Measurements from ENCODE around the gene RABGGTA. TPM values are rescaled to one million over a fixed set of nuclear protein-coding genes. Genes with fewer than 3 reads are reported as not detected.

RABGGTA gene
- total RNA-seq, result 53.6 and 70.5 TPM in 2 replicates

DNA sequence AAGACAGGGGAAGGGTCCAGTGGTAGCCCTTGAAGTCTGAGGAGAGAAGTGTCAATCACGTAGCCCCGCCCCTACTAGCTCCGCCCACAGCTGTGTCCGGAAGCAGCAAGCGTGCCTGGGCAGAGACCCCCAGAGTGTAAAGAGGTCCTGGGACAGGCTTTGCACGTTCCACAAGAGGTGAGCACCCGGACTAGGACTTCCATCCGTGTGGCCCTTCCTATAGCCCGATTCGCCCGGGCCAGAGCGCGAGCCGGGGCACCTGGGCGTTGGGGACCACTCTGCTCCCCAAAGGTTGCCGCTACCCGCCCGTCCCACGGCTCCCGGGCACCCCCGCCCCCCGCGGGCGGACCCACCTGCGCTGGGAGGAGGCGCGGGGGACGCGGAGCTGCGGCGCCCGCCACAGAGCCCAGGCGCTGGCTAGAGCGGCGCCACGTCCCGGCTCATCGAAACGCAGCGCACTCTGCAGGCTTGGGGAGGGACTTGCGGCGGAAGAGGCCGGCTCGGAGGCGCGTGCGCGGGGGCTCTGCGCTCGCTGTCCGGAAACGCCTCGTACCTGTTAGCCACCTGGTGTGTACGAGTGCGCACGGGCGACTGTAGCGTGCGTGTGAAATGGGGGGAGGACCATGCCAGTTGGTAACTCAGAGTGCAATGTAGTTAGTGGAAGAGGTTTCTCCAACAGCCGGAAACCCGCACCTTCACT, at the start of gene RABGGTA:
RABGGTA (minus strand) TSS at position 464 of the 700 bp plus-strand sequence. CDS start 482 bp downstream, outside the sequence.
- H3K9me3 Mint-ChIP-seq, result no peaks in the 10 kb centered on the region
- intact Hi-C loops (cut with micrococcal nuclease), result loop anchor here (1.0 to 5.0 kb wide), 10 partner anchors 8 to 157 kb away; partner anchors contain the start of genes DCAF11, GMPR2, MDP1 and NEDD8
- no peaks in the 10 kb centered on the region for H3K27me3 Mint-ChIP-seq
- H3K27ac Mint-ChIP-seq, result peak within 1 kb of the TSS; percentile 96
- ChIA-PET CTCF (interaction anchor here (0.6 to 2.5 kb wide), 15 partner anchors 8 to 158 kb away, joined by 3 to 30 read pairs (median 4); partner anchors contain the start of genes CBLN3, DHRS1, KHNYN and MDP1), POLR2A (interaction anchor here (0.6 to 9.8 kb wide), 29 partner anchors 9 to 176 kb away, joined by 3 to 175 read pairs (median 7); partner anchors contain the start of genes CBLN3, CHMP4A, DCAF11 and DHRS1)
- peaks cover 34% of the 10 kb centered on the region for H3K36me3 Mint-ChIP-seq (ENCODE audit: low read depth)
- peak within 1 kb of the TSS; percentile 90 for H3K4me3 Mint-ChIP-seq
- DNase-seq (peak; percentile 88), ATAC-seq (ENCODE audit: low read depth) (peak; percentile 83)
- H3K4me1 Mint-ChIP-seq, result peaks cover 57% of the 10 kb centered on the region
- TF ChIP-seq, protein P1, sequence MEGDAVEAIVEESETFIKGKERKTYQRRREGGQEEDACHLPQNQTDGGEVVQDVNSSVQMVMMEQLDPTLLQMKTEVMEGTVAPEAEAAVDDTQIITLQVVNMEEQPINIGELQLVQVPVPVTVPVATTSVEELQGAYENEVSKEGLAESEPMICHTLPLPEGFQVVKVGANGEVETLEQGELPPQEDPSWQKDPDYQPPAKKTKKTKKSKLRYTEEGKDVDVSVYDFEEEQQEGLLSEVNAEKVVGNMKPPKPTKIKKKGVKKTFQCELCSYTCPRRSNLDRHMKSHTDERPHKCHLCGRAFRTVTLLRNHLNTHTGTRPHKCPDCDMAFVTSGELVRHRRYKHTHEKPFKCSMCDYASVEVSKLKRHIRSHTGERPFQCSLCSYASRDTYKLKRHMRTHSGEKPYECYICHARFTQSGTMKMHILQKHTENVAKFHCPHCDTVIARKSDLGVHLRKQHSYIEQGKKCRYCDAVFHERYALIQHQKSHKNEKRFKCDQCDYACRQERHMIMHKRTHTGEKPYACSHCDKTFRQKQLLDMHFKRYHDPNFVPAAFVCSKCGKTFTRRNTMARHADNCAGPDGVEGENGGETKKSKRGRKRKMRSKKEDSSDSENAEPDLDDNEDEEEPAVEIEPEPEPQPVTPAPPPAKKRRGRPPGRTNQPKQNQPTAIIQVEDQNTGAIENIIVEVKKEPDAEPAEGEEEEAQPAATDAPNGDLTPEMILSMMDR (IDR thresholded peaks at IDR 0.05), result no peak

- ChIA-PET POLR2A (interaction anchor here (1.2 to 1.3 kb wide), 2 partner anchors 9 to 10 kb away, joined by 3 read pairs; partner anchors contain the start of gene CIDEB), CTCF (interaction anchor here (1.3 to 1.5 kb wide), 2 partner anchors 9 to 16 kb away, joined by 5 read pairs; partner anchors contain the start of gene CIDEB)
- Mint-ChIP-seq H3K4me3 (no peak overlapping the region), H3K9me3 (no peaks in the 10 kb centered on the region), H3K27me3 (peaks cover 6% of the 10 kb centered on the region), H3K4me1 (peaks cover 25% of the 10 kb centered on the region), H3K27ac (no peak overlapping the region), H3K36me3 (ENCODE audit: low read depth) (no peaks in the 10 kb centered on the region)
- ATAC-seq (ENCODE audit: low read depth) (no peak), DNase-seq (no peak)
- intact Hi-C loops (cut with micrococcal nuclease), result no loop called here
- TF ChIP-seq, protein P1 (IDR thresholded peaks at IDR 0.05), result no peak
Observed at GRCh38 chr14:24317141-24317928, 45.9 kb upstream of the RABGGTA start.

DNA sequence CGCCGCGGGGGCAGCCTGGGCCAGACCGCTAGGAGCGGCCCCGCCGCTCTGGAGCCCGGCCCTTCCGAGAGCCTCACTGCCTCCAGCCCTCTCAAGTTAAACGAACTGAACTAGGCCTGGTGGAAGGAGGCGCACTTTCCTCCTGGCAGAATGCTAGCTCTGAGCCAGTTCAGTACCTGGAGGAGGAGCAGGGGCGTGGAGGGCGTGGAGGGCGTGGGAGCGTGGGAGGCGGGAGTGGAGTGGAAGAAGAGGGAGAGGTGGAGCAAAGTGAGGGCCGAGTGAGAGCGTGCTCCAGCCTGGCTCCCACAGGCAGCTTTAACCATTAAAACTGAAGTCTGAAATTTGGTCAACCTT, 45.2 kb upstream of the RABGGTA start:
- Mint-ChIP-seq H3K36me3 (ENCODE audit: low read depth) (no peaks in the 10 kb centered on the region), H3K9me3 (no peaks in the 10 kb centered on the region), H3K27me3 (peaks cover 6% of the 10 kb centered on the region), H3K4me1 (peaks cover 32% of the 10 kb centered on the region), H3K27ac (no peak overlapping the region), H3K4me3 (no peak overlapping the region)
- ChIA-PET CTCF (interaction anchor here (0.8 kb wide), 1 partner anchor 97 kb away, joined by 3 read pairs; no protein-coding TSS in a partner anchor), POLR2A (no interaction called here)
- DNase-seq, result no peak
- no peak for ATAC-seq (ENCODE audit: low read depth)
- TF ChIP-seq, protein P1 (IDR thresholded peaks at IDR 0.05), result no peak
- intact Hi-C loops (cut with micrococcal nuclease), result no loop called here

DNA sequence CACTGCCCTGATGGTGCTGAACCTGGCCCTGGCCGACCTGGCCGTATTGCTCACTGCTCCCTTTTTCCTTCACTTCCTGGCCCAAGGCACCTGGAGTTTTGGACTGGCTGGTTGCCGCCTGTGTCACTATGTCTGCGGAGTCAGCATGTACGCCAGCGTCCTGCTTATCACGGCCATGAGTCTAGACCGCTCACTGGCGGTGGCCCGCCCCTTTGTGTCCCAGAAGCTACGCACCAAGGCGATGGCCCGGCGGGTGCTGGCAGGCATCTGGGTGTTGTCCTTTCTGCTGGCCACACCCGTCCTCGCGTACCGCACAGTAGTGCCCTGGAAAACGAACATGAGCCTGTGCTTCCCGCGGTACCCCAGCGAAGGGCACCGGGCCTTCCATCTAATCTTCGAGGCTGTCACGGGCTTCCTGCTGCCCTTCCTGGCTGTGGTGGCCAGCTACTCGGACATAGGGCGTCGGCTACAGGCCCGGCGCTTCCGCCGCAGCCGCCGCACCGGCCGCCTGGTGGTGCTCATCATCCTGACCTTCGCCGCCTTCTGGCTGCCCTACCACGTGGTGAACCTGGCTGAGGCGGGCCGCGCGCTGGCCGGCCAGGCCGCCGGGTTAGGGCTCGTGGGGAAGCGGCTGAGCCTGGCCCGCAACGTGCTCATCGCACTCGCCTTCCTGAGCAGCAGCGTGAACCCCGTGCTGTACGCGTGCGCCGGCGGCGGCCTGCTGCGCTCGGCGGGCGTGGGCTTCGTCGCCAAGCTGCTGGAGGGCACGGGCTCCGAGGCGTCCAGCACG, 44.6 kb upstream of the RABGGTA start:
- DNase-seq (no peak), ATAC-seq (ENCODE audit: low read depth) (no peak)
- Mint-ChIP-seq H3K4me3 (no peak overlapping the region), H3K27ac (no peak overlapping the region), H3K27me3 (peaks cover 6% of the 10 kb centered on the region), H3K9me3 (no peaks in the 10 kb centered on the region), H3K36me3 (ENCODE audit: low read depth) (no peaks in the 10 kb centered on the region), H3K4me1 (peaks cover 36% of the 10 kb centered on the region)
- TF ChIP-seq, protein P1 (IDR thresholded peaks at IDR 0.05), result no peak
- intact Hi-C loops (cut with micrococcal nuclease), result no loop called here
- POLR2A ChIA-PET, result no interaction called here
- CTCF ChIA-PET, result interaction anchor here (0.8 kb wide), 1 partner anchor 97 kb away, joined by 3 read pairs; no protein-coding TSS in a partner anchor

Measured in activated B cell treated with CpG ODN at 0.5 μM for 24 hours (primary cell).